ENCODE measurements around the gene SETD2. TPM values are rescaled to one million over a fixed set of nuclear protein-coding genes. Genes with fewer than 3 reads are reported as not detected.

Gene SETD2
- total and polyA plus RNA-seq, 10 donors, result 10.4 to 94.0 (median 63.8) TPM

GRCh38 chr3:47113669-47114365, 50.1 kb downstream of the SETD2 start:
- Histone ChIP-seq H3K27ac (no peak overlapping the region), H3K9me3 (no peaks in the 10 kb centered on the region), H3K4me3 (no peak overlapping the region), H3K27me3 (replicated peaks in 1 of 7) (no peaks in the 10 kb centered on the region), H3K36me3 (peaks cover 0 to 87% (median 38%) of the 10 kb centered on the region in 6 donors), H3K4me1 (peaks cover 0 to 54% (median 17%) of the 10 kb centered on the region in 6 donors)
- intact Hi-C loops (cut with DNase I; ENCODE audit: low total_unique reads), result no loop called here
- TF ChIP-seq POLR2AphosphoS5 (IDR thresholded peaks at IDR 0.05) (no peak), POLR2A (IDR thresholded peaks at IDR 0.05) (no peak)
- TF ChIP-seq, protein P1, sequence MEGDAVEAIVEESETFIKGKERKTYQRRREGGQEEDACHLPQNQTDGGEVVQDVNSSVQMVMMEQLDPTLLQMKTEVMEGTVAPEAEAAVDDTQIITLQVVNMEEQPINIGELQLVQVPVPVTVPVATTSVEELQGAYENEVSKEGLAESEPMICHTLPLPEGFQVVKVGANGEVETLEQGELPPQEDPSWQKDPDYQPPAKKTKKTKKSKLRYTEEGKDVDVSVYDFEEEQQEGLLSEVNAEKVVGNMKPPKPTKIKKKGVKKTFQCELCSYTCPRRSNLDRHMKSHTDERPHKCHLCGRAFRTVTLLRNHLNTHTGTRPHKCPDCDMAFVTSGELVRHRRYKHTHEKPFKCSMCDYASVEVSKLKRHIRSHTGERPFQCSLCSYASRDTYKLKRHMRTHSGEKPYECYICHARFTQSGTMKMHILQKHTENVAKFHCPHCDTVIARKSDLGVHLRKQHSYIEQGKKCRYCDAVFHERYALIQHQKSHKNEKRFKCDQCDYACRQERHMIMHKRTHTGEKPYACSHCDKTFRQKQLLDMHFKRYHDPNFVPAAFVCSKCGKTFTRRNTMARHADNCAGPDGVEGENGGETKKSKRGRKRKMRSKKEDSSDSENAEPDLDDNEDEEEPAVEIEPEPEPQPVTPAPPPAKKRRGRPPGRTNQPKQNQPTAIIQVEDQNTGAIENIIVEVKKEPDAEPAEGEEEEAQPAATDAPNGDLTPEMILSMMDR (IDR thresholded peaks at IDR 0.05 in 8 of 11, conservative IDR thresholded peaks at IDR 0.05 in 3 of 11), result no peak
- WGBS, 5 donors, result 59 to 72% (median 64%) methylated on average over 5 of the region's 5 CpGs
- no peak for DNase-seq

GRCh38 chr3:47112997-47113396, 50.9 kb downstream of the SETD2 start:
- Histone ChIP-seq H3K27me3 (replicated peaks in 1 of 7) (no peaks in the 10 kb centered on the region), H3K4me1 (peaks cover 0 to 49% (median 12%) of the 10 kb centered on the region in 6 donors), H3K27ac (no peak overlapping the region), H3K36me3 (peaks cover 0 to 95% (median 36%) of the 10 kb centered on the region in 6 donors), H3K9me3 (no peaks in the 10 kb centered on the region), H3K4me3 (no peak overlapping the region)
- WGBS, 5 donors, result 79 to 90% (median 80%) methylated on average over 2 of the region's 2 CpGs
- intact Hi-C loops (cut with DNase I; ENCODE audit: low total_unique reads), result no loop called here
- TF ChIP-seq POLR2AphosphoS5 (IDR thresholded peaks at IDR 0.05) (no peak), POLR2A (IDR thresholded peaks at IDR 0.05) (no peak)
- TF ChIP-seq, protein P1 (IDR thresholded peaks at IDR 0.05 in 8 of 11, conservative IDR thresholded peaks at IDR 0.05 in 3 of 11), result no peak
- DNase-seq, result no peak

DNA sequence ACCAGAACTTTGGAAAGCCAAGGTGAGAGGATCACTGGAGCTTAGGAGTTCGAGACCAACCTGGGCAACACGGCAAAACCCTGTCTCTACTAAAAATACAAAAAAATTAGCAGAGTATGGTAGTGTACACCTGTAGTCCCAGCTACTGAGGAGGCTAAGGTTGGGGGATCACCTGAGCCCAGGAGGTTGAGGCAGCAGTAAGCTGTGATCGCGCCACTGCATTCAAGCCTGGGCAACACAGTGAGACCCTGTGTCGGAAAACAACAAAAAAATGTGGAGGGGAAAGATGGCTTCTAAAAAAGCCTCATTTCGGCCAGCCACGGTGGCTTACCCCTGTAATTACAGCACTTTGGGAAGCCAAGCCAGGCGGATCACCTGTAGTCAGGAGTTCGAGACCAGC, 54.5 kb downstream of the SETD2 start:
- TF ChIP-seq POLR2A (IDR thresholded peaks at IDR 0.05) (no peak), POLR2AphosphoS5 (IDR thresholded peaks at IDR 0.05) (no peak)
- TF ChIP-seq, protein P1 (IDR thresholded peaks at IDR 0.05 in 8 of 11, conservative IDR thresholded peaks at IDR 0.05 in 3 of 11), result no peak
- H3K27me3 ChIP-seq (replicated peaks in 1 of 7), result no peaks in the 10 kb centered on the region
- intact Hi-C loops (cut with DNase I; ENCODE audit: low total_unique reads), result no loop called here
- peaks cover 0 to 39% (median 10%) of the 10 kb centered on the region in 6 donors for H3K4me1 ChIP-seq
- H3K9me3 ChIP-seq, result no peaks in the 10 kb centered on the region
- 96 to 98% (median 96%) methylated on average over 9 of the region's 9 CpGs for WGBS, 5 donors
- no peak for DNase-seq
- peaks cover 0 to 98% (median 35%) of the 10 kb centered on the region in 6 donors for H3K36me3 ChIP-seq
- no peak overlapping the region for H3K4me3 ChIP-seq
- no peak overlapping the region for H3K27ac ChIP-seq

DNA sequence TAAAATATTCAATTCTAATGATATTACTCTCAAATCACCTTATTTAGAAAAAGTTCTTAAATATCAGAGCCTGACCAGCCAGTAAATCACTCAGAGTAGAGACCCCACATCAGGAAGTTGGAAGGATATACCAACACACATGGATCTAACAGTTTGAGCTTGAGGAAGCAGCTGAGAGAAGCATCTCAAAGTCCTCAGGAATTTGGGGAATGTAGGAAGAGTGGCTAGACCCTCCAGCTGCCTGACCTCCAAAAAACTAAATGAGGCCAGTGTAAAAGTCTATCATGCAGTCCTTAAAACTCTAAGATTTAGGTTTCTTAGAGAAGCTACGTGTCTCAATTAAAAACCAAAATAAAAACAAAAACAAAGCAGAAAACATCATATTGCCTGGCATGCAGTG, 55.4 kb downstream of the SETD2 start:
- intact Hi-C loops (cut with DNase I; ENCODE audit: low total_unique reads), result no loop called here
- DNase-seq, result no peak
- WGBS, 5 donors, result 82 to 89% (median 88%) methylated on average over 1 of the region's 1 CpG
- H3K36me3 ChIP-seq, result peaks cover 0 to 98% (median 32%) of the 10 kb centered on the region in 6 donors
- H3K9me3 ChIP-seq, result no peaks in the 10 kb centered on the region
- TF ChIP-seq POLR2AphosphoS5 (IDR thresholded peaks at IDR 0.05), result no peak
- no peak overlapping the region for H3K27ac ChIP-seq
- peaks cover 0 to 30% (median 5%) of the 10 kb centered on the region in 6 donors for H3K4me1 ChIP-seq
- no peaks in the 10 kb centered on the region for H3K27me3 ChIP-seq (replicated peaks in 1 of 7)
- no peak overlapping the region for H3K4me3 ChIP-seq
